B cell (primary cell): ENCODE data around the gene PDS5A. TPM values are rescaled to one million over a fixed set of nuclear protein-coding genes. Genes with fewer than 3 reads are reported as not detected.

Source experiments
- ATAC-seq: fragments of 200-7000 bp; cut with Tn5 transposase; one replicate; pipeline ENCODE4 v1.10.0; 2021; ENCODE audit warnings: low read depth, mild to moderate bottlenecking, moderate number of reproducible peaks, moderate library complexity
- CTCF ChIA-PET: fragments of 350-600 bp; sonication (Branson Sonifier 250); formaldehyde crosslinking; loops from one replicate; lab custom pipeline; 2021; ENCODE audit warnings: antibody characterized with exemption, inconsistent platforms; lab: Charles Lee
- POLR2A ChIA-PET: fragments of 350-600 bp; sonication (Branson Sonifier 250); formaldehyde crosslinking; loops from one replicate; lab custom pipeline; 2021; ENCODE audit warnings: antibody characterized with exemption; lab: Charles Lee
- DNase-seq: peaks from one replicate; pipeline ENCODE4 v3.0.0; 2013
- H2AFZ ChIP-seq: 2 replicates; pipeline ENCODE4 v1.6.1; 2012; ENCODE audit warnings: mild to moderate bottlenecking, low read depth, low read length; ENCODE audit not compliant: insufficient read depth, poor library complexity, severe bottlenecking
- H3K27ac ChIP-seq, 2 donors: 1 replicate in 1 of 2; 2 replicates in 1 of 2; pipeline ENCODE4 v1.5.1; 2012 to 2013; ENCODE audit warnings: low read length in 2 of 2, mild to moderate bottlenecking in 2 of 2, moderate library complexity in 1 of 2
- H3K27me3 ChIP-seq, 4 experiments: fragments of 200-600 bp in 1 of 4; sonication (generic) in 1 of 4; replicated peaks in 1 of 4; 1 replicate in 2 of 4; 2 replicates in 2 of 4; pipeline versions ENCODE4 v1.6.1 to v1.7.0; 2013 to 2016; ENCODE audit warnings: low read length in 3 of 4, mild to moderate bottlenecking in 2 of 4, mixed read lengths in 1 of 4, moderate library complexity in 1 of 4; ENCODE audit not compliant: insufficient read depth in 4 of 4, control insufficient read depth in 3 of 4; ENCODE audit errors: control extremely low read depth in 1 of 4
- H3K36me3 ChIP-seq, 2 experiments: replicated peaks in 1 of 2; 1 replicate in 1 of 2; 2 replicates in 1 of 2; pipeline versions ENCODE4 v1.6.1 to v1.7.1; 2013; ENCODE audit warnings: low read length in 1 of 2; ENCODE audit not compliant: insufficient read depth in 2 of 2, control insufficient read depth in 1 of 2; ENCODE audit errors: control extremely low read depth in 1 of 2, extremely low read depth in 1 of 2
- H3K4me1 ChIP-seq, 2 donors: fragments of 200-600 bp in 1 of 2; sonication (generic) in 1 of 2; 1 replicate in 1 of 2; 2 replicates in 1 of 2; pipeline versions ENCODE4 v1.5.1 to v1.6.1; 2013 to 2017; ENCODE audit warnings: low read length in 2 of 2; ENCODE audit not compliant: control insufficient read depth in 2 of 2, insufficient read depth in 2 of 2
- H3K4me2 ChIP-seq: replicated peaks from 2 replicates; pipeline ENCODE3; 2012; ENCODE audit warnings: mild to moderate bottlenecking, low read depth, low read length; ENCODE audit not compliant: poor library complexity, severe bottlenecking
- H3K4me3 ChIP-seq, 5 experiments: fragments of 200-600 bp in 1 of 5; sonication (generic) in 1 of 5; 1 replicate in 3 of 5; 2 replicates in 2 of 5; pipeline versions ENCODE4 v1.5.1 to v1.7.0; 2011 to 2016; ENCODE audit warnings: low read length in 4 of 5, mild to moderate bottlenecking in 4 of 5, low read depth in 2 of 5, control low read depth in 1 of 5, moderate library complexity in 1 of 5; ENCODE audit not compliant: insufficient read depth in 1 of 5; ENCODE audit errors: control extremely low read depth in 1 of 5, extremely low read depth in 1 of 5
- H3K79me2 ChIP-seq: fragments of 200-600 bp; sonication (generic); one replicate; pipeline ENCODE4 v1.6.0; 2016; ENCODE audit warnings: low read length; ENCODE audit not compliant: control insufficient read depth, insufficient read depth
- H3K9ac ChIP-seq: fragments of 200-600 bp; sonication (generic); 2 replicates; pipeline ENCODE4 v1.6.1; 2017; ENCODE audit warnings: mild to moderate bottlenecking, low read length, moderate library complexity
- H3K9me3 ChIP-seq, 3 donors: one replicate each; pipeline versions ENCODE4 v1.6.1 to v1.7.1; 2013; ENCODE audit warnings: low read length in 2 of 3; ENCODE audit not compliant: control insufficient read depth in 2 of 3, insufficient read depth in 1 of 3; ENCODE audit errors: control extremely low read depth in 1 of 3
- H4K20me1 ChIP-seq: 2 replicates; pipeline ENCODE4 v1.6.0; 2012; ENCODE audit warnings: mild to moderate bottlenecking, low read length; ENCODE audit not compliant: insufficient read depth, control insufficient read depth, poor library complexity, severe bottlenecking
- H3K27ac Mint-ChIP-seq: one replicate; pipeline ENCODE4 v1.8.0; 2021; ENCODE audit warnings: mixed read lengths
- H3K27me3 Mint-ChIP-seq: one replicate; pipeline ENCODE4 v1.8.0; 2021; ENCODE audit warnings: mixed read lengths
- H3K4me1 Mint-ChIP-seq: one replicate; pipeline ENCODE4 v1.8.0; 2021; ENCODE audit warnings: mixed read lengths
- H3K4me3 Mint-ChIP-seq: one replicate; pipeline ENCODE4 v1.8.0; 2021; ENCODE audit warnings: mixed read lengths
- H3K9me3 Mint-ChIP-seq: one replicate; pipeline ENCODE4 v1.8.0; 2022; ENCODE audit warnings: mixed read lengths; ENCODE audit not compliant: insufficient read depth
- CTCF ChIP-seq: fragments of 200-600 bp; IDR thresholded peaks from one replicate; pipeline ENCODE4 v1.8.0; 2022; ENCODE audit warnings: antibody characterized with exemption, mild to moderate bottlenecking
- EZH2 ChIP-seq: IDR thresholded peaks from 2 replicates; pipeline ENCODE4 v1.6.1; 2012; ENCODE audit warnings: borderline replicate concordance, low read depth, mild to moderate bottlenecking, moderate library complexity, low read length; ENCODE audit not compliant: insufficient read depth, poor library complexity, severe bottlenecking
- WGBS: methylation state at CpG from one replicate; pipeline ENCODE4 v1.1.5; 2013; ENCODE audit warnings: missing lambda C conversion rate; ENCODE audit not compliant: insufficient coverage; 5-methylcytosine and 5-hydroxymethylcytosine counted together
- intact Hi-C: fragments of 100-400 bp; cut with micrococcal nuclease; formaldehyde crosslinking; loops from one replicate; pipeline ENCODE4 v1.10.0; 2022
- polyA plus RNA-seq: library from polyadenylated mRNA; depleted of rRNA; stranded (reverse); fragments of >200 nt; gene quantifications from 2 replicates; pipeline ENCODE4 v1.2.3, GENCODE V29; 2012
- total RNA-seq, 2 donors: library from RNA; stranded (reverse); fragments of 120-200 nt in 1 of 2; gene quantifications; 1 replicate in 1 of 2; 2 replicates in 1 of 2; pipeline versions ENCODE4 v1.2.3 to v1.2.4, GENCODE V29; 2013 to 2022

PDS5A gene
- total and polyA plus RNA-seq, 2 donors (not counting 1 experiment from before 2014, with no cell fraction given), result 19.4 to 111 TPM

GRCh38 chr4:39855909-39856512, 121.7 kb downstream of the PDS5A start:
- peaks cover 18 to 66% of the 10 kb centered on the region in 2 experiments for H3K36me3 ChIP-seq
- CTCF ChIA-PET, result no interaction called here

More at GRCh38 chr4:39855909-39856512, 121.7 kb downstream of the PDS5A start:
- intact Hi-C loops, result no loop called here
- Histone ChIP-seq H3K9me3 (peaks cover 4 to 8% (median 7%) of the 10 kb centered on the region in 3 donors), H2AFZ (no peak overlapping the region), H3K4me3 (no peak overlapping the region), H3K79me2 (peaks cover 16% of the 10 kb centered on the region), H3K4me2 (no peak overlapping the region), H3K27me3 (no peaks in the 10 kb centered on the region), H3K9ac (no peak overlapping the region), H3K4me1 (no peaks in the 10 kb centered on the region), H3K27ac (no peak overlapping the region), H4K20me1 (no peaks in the 10 kb centered on the region)
- TF ChIP-seq CTCF (no peak), EZH2 (no peak)
- ATAC-seq, result no peak
- H3K27ac Mint-ChIP-seq, result no peak overlapping the region
- H3K4me3 Mint-ChIP-seq, result no peak overlapping the region
- H3K27me3 Mint-ChIP-seq, result no peaks in the 10 kb centered on the region
- no peak for DNase-seq
- no CpG with 5 or more reads among the region's 1 CpG for WGBS
- H3K9me3 Mint-ChIP-seq, result peaks cover 5% of the 10 kb centered on the region
- POLR2A ChIA-PET, result no interaction called here
- H3K4me1 Mint-ChIP-seq, result no peaks in the 10 kb centered on the region
